ENCODE measurements around the gene ASB1.

DNA sequence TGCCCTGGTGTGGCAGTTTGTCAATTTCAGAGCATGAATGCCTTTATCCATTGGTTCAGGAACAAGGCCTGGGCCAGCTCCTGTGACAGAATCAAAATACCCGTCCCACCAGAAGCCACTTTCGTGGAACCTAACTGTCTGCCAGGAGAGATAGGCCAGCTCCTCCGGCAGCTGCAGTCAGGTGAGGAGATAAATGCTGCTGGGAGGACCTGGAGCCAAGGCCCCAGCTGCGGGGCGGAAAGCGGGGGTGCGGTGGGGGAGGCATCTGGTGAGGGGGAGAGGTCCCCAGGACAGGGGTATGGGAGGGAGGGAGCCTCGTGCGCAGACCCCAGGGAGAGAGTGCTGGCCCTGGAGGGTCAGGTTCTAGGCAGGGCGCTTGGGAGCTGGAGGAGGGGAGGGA lies 4.4 kb upstream of the ASB1 start:
- TF ChIP-seq, protein P1, sequence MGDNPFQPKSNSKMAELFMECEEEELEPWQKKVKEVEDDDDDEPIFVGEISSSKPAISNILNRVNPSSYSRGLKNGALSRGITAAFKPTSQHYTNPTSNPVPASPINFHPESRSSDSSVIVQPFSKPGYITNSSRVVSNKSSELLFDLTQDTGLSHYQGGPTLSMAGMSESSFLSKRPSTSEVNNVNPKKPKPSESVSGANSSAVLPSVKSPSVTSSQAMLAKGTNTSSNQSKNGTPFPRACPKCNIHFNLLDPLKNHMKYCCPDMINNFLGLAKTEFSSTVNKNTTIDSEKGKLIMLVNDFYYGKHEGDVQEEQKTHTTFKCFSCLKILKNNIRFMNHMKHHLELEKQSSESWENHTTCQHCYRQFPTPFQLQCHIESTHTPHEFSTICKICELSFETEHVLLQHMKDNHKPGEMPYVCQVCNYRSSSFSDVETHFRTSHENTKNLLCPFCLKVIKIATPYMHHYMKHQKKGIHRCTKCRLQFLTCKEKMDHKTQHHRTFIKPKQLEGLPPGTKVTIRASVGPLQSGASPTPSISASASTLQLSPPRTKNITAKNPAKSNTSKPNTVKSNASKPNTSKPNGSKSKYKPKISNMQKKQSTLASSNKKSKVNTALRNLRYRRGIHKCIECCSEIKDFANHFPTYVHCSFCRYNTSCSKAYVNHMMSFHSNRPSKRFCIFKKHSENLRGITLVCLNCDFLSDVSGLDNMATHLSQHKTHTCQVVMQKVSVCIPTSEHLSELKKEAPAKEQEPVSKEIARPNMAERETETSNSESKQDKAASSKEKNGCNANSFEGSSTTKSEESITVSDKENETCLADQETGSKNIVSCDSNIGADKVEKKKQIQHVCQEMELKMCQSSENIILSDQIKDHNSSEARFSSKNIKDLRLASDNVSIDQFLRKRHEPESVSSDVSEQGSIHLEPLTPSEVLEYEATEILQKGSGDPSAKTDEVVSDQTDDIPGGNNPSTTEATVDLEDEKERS (tag by site-specific recombination; IDR thresholded peaks at IDR 0.05), result no peak
- no peak for TF ChIP-seq SALL2 (tag by site-specific recombination; IDR thresholded peaks at IDR 0.05; ENCODE audit: borderline replicate concordance)
- TF ChIP-seq, protein P2, sequence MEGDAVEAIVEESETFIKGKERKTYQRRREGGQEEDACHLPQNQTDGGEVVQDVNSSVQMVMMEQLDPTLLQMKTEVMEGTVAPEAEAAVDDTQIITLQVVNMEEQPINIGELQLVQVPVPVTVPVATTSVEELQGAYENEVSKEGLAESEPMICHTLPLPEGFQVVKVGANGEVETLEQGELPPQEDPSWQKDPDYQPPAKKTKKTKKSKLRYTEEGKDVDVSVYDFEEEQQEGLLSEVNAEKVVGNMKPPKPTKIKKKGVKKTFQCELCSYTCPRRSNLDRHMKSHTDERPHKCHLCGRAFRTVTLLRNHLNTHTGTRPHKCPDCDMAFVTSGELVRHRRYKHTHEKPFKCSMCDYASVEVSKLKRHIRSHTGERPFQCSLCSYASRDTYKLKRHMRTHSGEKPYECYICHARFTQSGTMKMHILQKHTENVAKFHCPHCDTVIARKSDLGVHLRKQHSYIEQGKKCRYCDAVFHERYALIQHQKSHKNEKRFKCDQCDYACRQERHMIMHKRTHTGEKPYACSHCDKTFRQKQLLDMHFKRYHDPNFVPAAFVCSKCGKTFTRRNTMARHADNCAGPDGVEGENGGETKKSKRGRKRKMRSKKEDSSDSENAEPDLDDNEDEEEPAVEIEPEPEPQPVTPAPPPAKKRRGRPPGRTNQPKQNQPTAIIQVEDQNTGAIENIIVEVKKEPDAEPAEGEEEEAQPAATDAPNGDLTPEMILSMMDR (tag by site-specific recombination; IDR thresholded peaks at IDR 0.05), result no peak

Data from HEK293 (cell line).